Measurements from ENCODE around the gene MCAM.

Gene MCAM

GRCh38 chr11:119345685-119346084 lies 28.8 kb upstream of the MCAM start:
- no peak for DNase-seq

- DNase-seq: no peak
Observed at GRCh38 chr11:119344291-119345010, 27.5 kb upstream of the MCAM start.

GRCh38 chr11:119343726-119344125 lies 26.8 kb upstream of the MCAM start:
- no peak for DNase-seq

DNA sequence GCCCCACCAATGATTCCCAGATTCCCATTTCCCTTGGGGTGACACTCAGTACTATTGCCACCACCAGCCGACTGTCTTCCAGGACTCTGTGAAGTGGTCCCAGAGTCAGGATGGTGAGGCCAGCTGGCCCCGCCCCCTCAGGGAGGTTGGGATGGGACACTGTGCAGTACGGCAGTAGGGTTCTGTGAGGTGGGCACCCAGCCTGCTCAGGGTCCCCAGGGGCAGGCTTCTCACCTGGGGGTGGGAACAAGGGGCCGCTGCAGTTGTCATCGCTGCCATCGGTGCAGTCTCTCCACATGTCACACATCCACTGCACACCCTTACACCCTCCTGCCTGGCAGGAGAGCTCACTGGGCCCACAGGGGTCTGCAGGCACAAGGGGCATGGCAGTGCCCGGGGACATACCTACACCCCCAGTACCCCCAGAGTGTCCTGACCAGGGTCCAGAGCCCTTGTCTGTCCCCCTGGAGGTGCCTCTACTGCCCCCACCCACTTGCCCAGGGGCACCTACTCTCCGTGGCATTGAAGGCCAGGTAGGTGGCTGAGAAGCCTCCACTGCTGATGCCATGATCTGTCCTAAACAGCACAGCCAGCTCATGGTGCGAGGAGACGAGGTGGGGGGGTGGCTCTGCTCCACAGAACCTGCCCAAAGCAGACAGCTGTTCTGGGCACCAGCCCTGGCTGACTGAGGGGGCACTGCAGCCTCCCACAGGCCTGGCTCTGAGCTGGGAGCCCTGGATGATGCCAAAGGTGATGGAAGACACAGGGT lies 25.6 kb upstream of the MCAM start:
- DNase-seq: no peak

DNA sequence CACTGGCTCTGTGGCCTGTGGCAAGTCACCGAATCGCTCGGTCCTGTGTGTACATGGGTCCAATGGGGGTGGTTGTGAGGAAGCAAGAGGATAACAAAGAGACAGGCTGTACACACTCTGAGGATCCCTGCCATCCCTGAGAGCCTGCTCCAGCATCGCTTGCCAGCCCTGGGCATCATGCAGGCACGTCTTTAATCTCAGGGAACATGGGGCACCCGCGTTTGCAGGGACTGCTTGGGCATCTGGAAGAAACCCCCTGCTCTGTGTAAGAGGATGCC lies 25.0 kb upstream of the MCAM start:
- no peak for DNase-seq

DNA sequence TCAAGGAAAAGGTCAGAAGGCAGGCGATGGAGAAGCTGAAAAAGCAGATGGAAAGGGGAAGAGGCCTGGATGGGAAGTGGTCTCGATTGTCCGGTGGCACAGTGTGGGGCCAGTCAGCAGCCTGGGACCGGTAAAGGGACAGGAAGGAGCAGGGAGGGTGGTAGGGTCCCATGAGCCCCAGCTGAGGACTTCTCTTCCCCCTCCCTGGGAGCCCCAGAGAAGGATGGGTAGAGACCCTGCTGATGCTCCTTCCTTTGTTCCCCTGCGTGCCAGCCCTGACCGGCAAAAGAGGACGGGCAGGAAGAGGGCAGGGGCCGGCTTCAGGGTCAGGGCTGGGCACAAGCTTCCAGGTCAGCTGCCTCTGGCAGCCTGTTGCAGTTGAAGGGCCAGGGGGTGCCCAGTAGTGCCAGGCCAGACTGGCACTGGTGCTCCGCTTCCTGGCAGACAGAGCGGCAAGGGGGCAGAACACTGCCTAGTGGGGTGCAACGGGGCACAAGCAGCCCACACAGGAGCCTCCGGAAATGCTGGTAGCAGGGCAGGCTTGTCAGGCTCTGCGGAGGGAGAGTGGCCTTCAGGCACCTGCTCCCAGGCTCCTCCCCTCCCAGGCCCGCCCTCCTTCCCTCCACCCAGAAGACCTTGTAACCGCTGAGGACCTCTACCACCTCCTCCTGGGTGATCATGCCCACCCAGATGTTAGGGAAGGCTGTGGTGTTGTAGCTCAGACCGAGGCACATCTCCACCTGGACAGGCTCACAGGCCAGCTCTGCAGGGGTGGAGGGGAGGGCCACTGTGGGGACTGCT lies 24.5 kb upstream of the MCAM start:
- DNase-seq: no peak

DNA sequence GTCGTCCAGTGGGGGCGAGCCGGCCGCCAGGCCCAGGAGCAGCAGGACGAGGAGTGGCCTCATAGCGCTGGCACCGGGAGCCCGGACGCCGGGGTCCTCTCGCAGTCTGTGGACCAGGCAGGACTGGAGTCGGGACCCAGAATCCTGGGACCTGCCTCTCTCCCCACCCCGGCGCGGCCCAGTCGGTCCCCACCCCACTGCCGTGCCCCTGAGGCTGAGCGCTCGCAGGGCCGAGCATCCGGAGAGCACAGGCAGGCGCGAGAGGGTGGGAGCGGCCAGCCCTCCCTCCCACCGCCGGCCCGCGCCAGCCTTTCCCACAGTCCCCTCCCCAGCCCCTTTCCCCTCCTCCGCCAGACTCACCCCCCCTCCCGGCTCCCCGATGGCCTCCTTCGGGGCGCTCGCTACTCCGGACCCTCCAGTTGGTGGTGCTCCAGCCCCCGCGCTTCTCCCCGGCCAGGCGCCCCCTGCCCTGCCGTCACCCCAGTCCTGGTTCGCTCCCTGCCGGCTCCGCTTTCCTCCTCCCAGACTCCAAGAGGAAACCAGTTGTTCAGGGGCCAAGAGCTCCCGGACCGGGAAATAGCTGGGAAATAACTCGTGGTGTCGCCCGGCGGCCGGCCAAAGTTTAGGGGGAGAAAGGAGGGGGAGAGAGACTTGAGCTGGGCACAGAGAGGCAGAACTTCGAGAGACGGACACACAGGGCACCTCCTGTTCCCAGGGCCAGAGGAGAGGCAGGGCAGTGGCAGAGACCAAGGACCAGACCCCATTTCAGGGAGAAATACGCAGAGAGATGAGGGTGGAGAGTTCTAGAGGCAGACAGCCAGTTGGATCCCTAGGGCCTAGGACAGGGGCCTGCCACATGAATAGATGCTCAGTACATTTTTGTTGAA lies 23.6 kb upstream of the MCAM start, which contains the start of gene C1QTNF5:
TSS of gene C1QTNF5 (minus strand) at position 549 of the 887 bp plus-strand sequence. CDS start at position 63, 486 bp downstream.
- no peak for DNase-seq

DNA sequence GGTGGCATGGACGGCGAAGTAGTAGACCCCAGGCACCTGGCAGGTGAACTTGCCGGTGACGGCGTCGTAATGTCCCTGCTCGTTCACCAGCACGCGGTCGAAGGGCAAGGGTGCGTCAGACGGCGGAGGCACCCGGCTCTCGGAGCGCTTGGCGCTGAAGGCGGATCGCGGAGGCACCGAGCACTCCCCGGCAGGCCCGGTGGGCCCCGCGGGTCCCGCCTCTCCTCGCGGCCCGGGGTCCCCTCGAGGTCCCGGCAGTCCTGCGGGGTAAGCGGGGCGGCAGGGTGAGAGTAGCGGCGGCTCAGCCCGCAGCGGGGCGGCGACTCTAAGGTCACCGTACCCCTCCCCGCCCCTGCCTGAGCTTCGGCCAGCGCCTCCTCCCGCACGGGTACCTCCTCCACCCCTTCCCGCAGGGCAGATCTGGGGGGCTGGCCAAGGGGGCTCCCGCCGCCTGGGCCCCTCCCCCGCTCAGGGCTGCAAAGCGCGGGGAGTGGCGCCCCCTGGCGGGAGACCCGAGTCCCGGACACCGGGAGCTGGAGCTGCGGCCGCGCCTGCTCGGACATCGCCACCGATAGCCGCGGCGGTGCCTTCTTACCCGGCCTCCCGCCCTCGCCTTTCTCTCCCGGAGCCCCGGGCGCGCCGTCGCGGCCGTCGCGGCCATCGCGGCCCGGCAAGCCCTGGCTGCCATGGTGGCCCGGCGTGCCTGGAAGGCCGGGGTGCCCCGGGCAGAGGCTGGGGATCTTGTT lies 22.8 kb upstream of the MCAM start:
- DNase-seq: peak; percentile 44

DNA sequence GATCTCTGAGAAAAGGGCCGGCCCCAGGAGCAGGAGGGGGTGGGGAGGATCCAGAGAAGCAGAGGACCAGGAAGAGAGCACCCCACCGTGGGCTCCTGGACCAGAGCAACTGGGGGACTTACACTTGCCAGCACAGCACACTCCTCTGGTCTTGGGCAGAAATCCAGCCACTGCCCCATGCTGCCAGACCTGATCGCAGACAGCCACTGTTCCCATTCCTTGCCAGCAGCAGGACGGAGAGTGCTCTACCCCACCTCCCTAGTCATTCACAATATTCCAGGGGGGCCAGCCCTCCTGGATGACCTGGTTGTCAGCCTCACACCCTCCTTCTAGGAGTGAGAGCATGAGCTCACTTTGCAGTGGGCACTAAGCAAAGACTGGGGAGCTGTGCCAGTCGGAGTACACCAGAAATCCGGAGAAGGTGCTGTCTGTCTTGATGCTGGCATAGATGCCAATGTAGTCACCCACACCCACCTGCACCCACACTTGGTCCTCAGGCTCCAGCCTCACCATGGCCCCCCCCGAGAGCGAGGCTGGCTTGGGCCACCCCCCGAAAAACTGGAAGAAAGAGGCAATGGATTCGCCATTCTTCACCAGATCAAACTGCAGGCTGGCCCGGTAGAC lies 22.1 kb upstream of the MCAM start:
- DNase-seq: no peak

- peak; percentile 63 for DNase-seq
Observed at GRCh38 chr11:119338318-119338890, 21.5 kb upstream of the MCAM start.

DNA sequence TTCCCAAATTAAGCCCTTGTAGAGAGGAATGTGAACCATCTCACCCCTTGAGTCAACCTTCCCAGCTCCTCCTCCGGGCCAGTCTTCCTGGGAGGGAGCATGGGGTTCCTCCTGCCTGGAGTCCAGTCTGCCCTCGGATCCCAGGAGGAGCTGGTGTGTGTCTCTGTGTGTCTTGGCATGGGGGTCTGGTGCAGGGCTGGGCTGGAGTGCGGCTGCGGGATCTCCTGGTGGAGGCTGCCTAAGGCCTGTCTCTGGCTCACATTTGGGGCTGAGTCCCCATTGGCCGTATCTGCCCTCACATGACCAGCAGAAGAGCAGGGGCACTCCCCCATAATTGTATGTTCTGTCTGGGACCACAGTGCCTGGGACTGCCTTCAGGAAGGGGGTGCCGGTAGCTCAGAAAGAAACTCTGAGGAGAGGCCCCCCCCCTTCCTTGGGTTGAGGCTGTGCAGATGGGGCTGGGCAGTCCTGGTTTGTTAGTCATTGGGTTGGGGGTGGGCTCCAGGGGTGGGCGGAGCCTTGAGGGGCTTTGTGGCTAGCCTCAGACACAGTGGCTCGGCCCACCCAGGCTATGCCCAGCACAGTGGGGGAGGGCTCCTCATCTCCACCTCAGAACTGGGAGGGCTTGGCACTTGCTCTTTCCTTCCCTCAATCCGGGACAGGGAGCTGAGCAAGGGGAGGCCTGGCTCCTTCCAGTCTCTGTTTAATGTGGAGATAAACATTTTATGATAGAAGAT lies 20.8 kb upstream of the MCAM start:
- DNase-seq: no peak

GRCh38 chr11:119336744-119337469 lies 20.0 kb upstream of the MCAM start:
- no peak for DNase-seq

DNA sequence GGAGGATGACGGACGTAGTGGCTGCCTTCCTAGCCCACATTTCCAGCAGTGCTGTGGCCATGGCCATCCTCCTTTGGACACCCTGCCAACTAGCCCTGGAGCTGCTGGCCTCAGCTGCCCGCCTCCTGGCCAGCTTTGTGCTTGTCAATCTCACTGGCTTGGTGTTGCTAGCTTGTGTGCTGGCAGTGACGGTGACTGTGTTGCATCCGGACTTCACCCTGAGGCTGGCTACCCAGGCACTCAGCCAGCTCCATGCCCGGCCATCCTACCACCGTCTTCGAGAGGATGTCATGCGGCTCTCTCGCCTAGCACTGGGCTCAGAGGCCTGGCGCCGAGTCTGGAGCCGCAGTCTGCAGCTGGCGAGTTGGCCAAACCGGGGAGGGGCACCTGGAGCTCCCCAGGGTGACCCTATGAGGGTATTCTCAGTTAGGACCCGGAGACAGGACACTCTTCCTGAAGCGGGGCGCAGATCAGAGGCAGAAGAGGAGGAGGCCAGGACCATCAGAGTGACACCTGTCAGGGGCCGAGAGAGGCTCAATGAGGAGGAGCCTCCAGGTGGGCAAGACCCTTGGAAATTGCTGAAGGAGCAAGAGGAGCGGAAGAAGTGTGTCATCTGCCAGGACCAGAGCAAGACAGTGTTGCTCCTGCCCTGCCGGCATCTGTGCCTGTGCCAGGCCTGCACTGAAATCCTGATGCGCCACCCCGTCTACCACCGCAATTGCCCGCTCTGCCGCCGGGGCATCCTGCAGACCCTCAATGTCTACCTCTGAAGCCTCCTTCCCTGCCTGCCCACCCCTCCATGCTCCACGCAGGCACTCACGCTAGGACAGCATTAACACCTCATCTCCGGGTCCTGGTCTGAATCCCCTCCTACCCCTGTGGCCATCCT lies 19.0 kb upstream of the MCAM start:
- DNase-seq: no peak

DNA sequence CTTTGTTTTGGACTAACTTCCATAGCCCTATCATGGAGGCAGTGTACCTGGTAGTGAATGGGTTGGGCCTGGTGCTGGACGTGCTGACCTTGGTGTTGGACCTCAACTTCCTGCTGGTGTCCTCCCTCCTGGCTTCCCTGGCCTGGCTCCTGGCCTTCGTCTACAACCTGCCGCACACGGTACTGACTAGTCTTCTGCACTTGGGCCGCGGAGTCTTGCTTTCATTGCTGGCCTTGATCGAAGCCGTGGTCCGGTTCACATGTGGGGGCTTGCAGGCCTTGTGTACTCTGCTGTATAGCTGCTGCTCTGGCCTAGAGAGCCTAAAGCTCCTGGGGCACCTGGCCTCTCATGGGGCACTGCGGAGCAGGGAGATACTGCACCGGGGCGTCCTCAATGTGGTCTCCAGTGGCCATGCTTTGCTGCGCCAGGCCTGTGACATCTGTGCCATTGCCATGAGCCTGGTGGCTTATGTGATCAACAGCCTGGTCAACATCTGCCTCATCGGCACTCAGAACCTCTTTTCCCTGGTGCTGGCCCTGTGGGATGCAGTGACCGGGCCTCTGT lies 18.2 kb upstream of the MCAM start:
- DNase-seq: no peak

- DNase-seq: peak; percentile 98
Observed at GRCh38 chr11:119334174-119334930, 17.4 kb upstream of the MCAM start, which contains the start of gene RNF26. Gene RNF26 (plus strand): TSS chr11:119334527. CDS start chr11:119335123, 596 bp downstream.

DNA sequence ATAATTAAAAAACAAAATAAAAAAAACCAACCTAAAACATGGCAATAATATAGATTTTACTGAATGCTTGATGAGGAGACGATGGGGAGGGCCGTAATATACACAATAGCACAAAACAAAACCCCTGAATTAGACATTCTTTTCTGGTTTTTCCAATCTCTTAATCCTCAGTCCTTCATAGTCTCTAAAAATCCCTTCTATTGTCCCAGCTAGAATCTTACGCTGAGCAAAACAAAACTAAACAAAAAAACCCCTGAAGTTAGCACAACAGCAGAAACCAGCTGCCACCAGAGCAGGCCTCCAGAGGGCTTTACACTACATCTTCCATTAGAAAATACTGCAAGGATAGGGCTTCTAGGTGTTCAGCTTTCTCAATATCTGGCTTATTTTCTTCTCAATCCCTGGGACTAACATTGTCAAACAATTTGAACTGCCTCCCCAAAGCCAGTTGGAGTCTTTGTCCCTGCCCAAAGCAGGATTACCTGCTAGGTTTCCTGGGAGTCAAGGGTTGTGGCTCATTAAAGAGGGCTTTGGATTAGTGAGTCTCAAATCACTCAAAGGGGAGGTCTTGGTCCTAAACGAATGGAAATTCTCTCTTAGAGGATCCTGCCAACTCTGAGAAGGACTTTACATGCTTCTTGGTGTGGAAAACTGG lies 15.3 kb upstream of the MCAM start:
- no peak for DNase-seq

DNA sequence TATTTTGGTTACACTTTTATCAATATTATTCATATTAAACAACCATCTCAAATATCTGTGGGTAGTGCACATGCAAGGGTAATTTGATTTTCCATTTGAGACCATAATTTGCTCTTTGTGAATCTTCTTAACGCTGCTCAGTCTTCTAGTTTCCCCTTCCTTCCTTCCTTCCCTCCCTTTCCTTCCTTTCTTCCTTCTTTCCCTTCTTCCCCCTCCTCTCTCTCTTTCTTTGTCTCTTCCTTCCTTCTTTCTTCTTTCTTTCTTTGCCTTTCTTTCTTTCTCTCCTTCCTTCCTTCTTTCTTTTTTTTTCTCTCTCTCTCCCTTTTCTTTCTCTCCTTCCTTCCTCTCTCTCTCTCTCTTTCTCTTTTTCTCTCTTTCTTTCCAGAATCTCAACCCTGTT lies 13.3 kb upstream of the MCAM start:
- DNase-seq: no peak

Data from inflammatory macrophage treated with lipopolysaccharide for 4 hours (primary cell).